ENCODE measurements around the gene CLP1.
"Not testable (repeated sequence)": the region's sequence is repeated elsewhere in the genome, so short reads cannot be mapped to it uniquely, and the experiment has no call there.

The CLP1 gene

GRCh38 chr11:57667117-57667735, 9.7 kb downstream of the CLP1 start:
- peak; percentile 99 for DNase-seq

DNA sequence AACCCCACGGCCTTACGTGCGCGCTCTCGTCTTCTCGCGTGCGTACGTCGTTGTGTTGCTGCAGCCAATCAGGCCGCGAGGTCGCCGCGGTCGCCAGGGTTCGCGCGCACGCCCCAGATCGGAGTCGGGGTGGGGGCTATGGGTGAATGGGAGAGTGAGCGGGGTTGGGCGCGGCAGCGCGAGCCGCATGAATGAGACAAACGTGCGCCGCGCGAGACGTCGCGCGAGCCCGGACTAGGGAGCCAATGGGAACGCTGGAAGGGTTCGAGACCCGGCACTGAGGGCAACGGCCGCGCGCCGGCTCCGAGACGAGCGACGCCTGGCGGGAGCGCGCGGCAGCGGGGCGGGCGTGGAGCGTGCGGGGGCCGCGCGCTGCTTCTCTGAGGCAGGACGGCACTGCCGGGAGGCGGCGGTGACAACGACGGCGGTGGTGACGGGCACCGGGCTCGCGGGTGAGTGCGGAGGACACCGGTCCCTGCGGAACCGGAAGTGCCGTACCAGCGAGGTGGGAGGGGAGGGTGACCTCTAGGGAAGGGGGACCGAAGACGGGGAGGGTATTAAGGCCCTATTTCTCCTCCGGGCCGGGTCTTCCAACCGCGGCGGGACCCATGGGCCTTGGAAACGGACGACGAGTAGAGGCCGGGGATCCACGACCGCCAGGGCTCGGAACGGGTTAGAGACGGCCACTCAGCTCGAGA, 10.3 kb downstream of the CLP1 start, which contains the start of gene ZDHHC5:
Gene ZDHHC5 (plus strand): TSS at position 379 of the 698 bp plus-strand sequence. CDS start 4,977 bp downstream, outside the sequence.
- peak; percentile 99 for DNase-seq

DNA sequence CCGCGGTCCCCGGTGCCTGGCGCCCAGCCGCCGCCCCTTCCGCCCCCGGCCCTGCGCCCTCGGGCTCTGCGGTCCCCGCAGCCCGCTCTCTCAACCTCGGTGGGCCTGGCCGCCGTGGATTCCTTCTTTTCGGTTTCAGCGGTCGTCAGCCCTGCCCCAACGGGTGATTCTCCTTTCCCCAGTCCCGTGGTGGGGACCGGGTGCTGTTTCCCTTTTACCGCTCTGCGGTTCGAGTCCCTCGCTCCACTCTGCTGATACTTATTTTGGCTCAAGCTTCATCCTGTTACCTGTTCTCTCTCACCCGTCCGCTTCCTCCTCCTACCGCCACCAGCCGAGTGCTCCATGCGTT, 10.8 kb downstream of the CLP1 start:
- DNase-seq = no peak

- DNase-seq = no peak
These were observed 16.7 kb downstream of the CLP1 start for GRCh38 chr11:57674251-57674650.

DNA sequence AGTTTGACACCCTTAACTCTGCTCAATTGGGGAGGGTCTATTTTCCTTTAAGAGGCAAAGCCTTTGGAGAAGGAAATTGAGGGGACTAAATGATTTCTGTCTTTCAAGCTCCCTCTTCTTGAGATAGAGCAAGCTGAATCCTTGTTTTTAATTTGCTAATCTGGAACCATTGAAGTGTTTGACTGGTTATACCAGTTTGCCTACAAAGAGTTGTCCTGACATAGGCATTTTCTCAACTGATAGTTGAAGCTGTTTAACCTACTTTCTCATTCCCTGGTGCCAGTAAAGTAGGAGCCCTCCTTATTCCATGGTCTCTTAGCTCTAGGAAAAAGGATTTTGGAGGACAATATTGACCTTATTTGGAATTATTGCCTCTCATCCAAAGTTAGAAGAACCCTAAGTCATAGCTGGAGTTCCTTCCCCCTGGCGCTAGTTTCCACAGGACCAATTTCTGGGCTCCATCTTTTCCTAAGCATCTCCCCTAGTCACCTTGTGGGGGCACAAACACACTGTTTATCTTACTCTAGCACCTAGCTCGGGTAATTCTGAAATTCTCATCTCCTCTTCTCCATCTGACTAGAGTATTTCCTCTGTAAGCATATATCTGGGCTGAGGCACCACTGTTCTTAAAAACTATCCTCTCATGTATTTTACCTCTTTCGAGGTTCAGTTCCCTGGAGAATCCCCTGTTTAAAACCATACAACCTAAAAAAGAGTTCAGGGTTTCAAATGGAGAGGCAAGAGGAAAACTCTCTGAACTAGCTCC, 17.8 kb downstream of the CLP1 start:
- peak; percentile 24 for DNase-seq

GRCh38 chr11:57679396-57679795, 21.8 kb downstream of the CLP1 start:
- no peak for DNase-seq

- DNase-seq = no peak
These were observed 23.0 kb downstream of the CLP1 start for GRCh38 chr11:57680552-57680874.

GRCh38 chr11:57681168-57681567, 23.6 kb downstream of the CLP1 start:
- no peak for DNase-seq

DNA sequence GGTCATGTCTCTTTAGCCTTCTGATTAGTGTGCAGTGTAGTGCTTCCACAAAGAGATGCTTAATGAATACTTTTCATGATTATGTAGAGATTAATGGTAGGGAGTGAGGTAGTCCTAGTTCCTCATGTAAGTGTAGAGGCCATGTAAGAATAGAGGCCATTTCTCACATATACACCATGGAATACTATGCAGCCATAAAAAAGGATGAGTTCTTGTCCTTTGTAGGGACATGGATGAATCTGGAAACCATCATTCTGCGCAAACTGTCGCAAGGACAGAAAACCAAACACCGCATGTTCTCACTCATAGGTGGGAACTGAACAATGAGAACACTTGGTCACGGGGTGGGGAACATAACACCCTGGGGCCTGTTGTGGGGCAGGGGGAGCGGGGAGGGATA, 32.9 kb downstream of the CLP1 start:
- not testable (repeated sequence) for DNase-seq

- DNase-seq = no peak
These were observed 41.3 kb downstream of the CLP1 start for GRCh38 chr11:57698843-57699365.

GRCh38 chr11:57699813-57700212, 42.3 kb downstream of the CLP1 start:
- DNase-seq = no peak

GRCh38 chr11:57700425-57700824, 42.9 kb downstream of the CLP1 start:
- DNase-seq = no peak

DNA sequence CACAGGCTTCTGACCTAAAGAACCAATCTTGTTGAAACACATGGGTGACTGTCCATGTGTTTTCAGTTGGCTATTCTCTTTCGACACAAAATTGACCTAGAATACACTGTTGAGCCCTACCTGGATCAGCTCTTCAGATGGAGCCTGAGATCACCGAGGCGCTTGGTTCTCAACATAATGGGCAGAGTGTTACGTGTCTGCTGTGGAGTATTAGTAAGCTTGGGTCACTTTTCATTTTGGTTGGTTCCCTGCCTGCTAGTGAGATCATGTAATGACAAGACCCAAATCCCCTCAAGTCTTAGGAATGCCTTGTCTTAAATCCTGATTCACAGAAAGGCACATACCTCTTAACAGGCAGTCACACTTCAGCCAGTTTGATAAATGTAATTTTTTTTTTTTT, 45.8 kb downstream of the CLP1 start:
- no peak for DNase-seq

DNA sequence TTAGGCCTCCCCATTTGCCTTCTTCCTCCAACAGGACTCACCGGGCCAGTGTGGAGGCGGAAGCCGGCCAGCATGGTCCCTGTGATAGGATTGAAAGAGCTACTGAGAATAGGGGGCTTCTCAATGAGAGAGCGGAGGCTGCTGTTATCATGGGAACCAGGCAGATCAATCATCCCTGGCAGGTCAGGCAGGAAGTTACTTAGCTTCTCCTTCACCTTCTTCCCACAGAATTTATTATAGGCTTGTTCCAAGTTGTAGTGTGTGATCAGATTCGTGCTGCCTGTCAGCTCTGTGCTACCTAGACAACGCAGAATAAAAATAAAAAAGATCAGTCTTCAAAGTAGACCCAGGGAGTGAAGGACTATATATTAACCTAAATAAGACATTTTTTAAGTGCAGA, 47.4 kb downstream of the CLP1 start:
- DNase-seq = no peak

DNA sequence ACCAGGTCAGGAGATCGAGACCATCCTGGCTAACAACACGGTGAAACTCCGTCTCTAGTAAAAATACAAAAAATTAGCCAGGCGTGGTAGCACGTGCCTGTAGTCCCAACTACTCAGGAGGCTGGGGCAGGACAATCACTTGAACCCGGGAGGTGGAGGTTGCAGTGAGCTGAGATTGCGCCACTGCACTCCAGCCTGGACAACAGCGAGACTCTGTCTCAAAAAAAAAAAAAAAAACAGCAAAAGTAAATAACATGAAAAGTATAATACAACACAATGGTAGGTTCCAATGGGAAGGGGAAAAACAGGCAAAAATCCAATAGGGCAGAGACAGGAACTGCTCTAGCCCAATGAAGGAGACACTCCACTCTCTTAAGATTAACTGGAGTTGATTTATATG, 47.9 kb downstream of the CLP1 start:
- DNase-seq = not testable (repeated sequence)

GRCh38 chr11:57709802-57710367, 52.3 kb downstream of the CLP1 start:
- DNase-seq = no peak
